GM19240 (cell line): ENCODE measurements around the gene ABCB9.

ENCODE experiments used
- DNase-seq: peaks from one replicate; pipeline ENCODE4 v3.0.0; 2011; ENCODE audit warnings: low spot score; ENCODE audit not compliant: insufficient read length

The ABCB9 gene

DNA sequence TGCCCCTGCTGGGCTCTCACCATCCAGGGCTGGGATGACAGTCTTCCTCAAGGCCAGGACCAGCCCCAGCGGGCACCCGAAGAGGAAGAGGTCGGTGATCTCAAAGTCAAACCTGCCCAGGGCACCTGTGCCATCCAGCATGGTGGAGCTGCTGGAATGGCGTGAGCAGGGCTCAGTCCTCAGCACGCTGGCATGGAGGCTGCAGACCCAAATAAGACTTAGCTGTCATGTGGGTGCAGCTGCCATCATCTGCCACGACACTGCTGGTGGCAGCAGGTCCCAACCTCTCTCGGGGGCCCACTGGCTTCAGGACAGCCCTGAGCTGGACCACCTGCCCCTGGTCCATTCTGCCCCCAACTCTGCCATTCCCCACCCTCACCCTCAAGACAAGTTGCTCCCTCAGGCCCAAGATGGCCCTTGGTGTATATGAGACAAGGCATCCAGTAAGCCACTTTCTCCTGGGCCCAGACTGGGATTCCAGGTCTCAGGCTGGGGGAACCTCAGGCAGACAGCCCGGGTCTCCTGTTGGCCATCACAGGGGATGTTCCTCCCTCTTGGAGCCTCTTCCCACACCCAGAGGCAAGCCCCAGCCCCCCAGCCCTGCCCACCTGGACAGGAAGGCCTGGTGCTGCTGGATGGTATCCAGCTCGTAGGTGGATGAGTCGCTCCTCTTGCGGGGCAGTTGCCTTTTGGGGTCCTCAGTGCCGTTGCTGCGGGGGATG lies 28.7 kb upstream of the ABCB9 start:
- no peak for DNase-seq

- DNase-seq: no peak
These were observed 27.9 kb upstream of the ABCB9 start for GRCh38 chr12:122994140-122994675.

GRCh38 chr12:122992386-122992785 lies 26.1 kb upstream of the ABCB9 start:
- DNase-seq: no peak

- DNase-seq: no peak
These were observed 25.5 kb upstream of the ABCB9 start for GRCh38 chr12:122991623-122992275.

- no peak for DNase-seq
These were observed 24.8 kb upstream of the ABCB9 start for GRCh38 chr12:122990961-122991622.

DNA sequence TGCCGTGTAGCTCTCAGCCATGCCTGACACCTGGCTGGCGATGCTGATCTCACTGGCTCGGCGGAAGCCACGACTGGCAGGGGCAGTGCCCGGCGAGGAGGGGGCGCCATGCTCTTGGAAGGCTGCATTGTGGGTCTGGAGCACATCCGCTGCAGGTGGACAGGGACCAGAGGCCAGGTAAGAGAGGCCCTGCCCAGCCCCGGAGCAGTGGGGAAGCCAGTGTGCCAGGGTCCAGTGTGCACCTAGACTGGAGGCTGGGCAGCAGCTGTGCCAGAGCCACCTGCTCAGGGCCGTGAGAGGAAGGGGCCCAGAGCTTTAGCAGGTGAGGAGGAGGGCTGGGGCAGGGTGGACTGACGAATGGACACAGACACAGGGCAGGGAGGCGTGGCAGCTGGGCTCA lies 24.3 kb upstream of the ABCB9 start:
- DNase-seq: no peak

DNA sequence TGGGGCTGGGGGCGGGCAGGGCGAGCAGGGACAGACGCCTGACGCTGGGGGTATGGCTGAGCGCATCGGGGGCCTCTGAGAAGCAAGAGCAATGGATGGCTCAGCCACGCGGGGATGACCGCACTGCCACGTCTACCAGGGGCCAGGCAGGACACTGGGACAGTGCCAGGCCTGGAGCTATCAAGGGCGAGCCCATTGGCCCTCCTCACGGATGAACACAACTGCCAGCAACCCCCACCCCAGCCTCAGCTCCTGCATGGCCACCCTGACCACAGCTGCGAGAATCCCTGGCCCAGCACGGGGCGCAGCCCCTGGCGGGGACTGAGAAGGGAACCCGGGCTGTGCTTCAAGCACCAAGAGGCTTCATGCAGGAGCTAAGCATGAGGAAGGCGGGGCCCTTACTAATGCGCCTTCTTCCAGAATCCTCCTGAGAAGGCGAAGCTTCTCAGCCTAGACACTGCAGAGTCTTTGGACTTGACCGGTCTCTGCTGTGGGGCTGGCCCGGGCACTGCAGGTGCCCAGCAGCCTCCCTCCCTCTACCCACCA lies 23.7 kb upstream of the ABCB9 start:
- no peak for DNase-seq

- DNase-seq: no peak
These were observed 23.1 kb upstream of the ABCB9 start for GRCh38 chr12:122989225-122989839.

DNA sequence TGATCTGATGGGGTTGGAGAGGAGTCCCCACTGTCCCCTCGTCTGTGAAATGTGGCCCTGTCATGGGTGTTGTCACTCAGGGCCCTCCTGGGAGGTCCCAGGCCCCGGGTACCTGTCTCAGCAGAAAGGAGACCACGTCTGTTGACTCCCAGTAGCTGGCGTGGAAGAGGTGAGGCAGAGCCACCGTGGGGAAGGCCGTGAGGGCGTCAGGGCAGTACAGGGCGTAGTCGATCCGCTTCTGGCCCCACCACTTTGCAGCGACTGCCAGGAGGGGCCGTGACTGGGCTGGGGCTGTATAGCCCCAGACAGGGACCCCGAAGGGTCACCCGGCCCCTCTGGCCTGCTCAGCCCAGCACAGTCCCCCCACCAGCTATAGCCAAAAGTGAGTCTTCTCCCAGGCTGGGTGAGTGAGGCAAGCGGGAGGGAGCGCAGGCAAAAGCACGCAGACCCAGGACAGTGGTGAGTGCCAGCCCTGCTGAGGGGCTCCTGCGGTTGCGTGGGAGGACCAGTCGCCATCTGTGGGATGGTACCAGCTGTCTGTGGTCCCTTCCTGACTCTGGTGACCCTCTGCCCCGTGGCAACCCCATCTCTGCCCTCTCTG lies 22.4 kb upstream of the ABCB9 start:
- no peak for DNase-seq

- DNase-seq: no peak
These were observed 21.8 kb upstream of the ABCB9 start for GRCh38 chr12:122988036-122988435.

- DNase-seq: no peak
These were observed 21.1 kb upstream of the ABCB9 start for GRCh38 chr12:122987086-122987951.

DNA sequence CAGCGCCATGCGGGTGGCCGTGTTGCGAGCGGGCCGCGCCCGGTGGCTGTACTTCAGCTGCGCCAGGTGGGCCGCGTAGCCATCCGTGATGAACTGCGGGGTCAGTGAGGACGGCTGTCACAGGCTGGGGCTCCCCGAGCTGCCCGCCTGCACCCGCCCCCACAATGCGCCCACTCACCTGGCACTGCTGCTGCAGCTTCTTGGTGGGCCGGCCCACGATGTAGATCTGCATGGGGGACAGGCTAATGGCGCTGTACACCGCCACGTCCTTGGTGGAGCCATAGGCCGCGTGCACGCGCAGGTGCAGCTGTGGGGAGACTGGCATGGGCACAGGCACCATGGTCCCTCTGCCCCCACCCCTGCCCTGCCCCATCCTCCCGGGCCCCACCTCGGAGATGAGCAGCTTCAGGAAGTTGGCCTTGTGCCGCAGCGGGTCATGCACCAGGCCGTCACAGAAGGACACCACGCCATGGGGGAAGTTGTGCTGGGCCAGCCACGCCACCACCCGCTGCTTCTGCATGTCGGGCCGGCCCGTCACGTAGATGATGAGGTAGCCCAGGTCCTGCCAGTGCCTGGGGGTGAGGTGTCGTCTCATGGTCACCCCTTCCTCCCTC lies 20.1 kb upstream of the ABCB9 start:
- no peak for DNase-seq

- DNase-seq: no peak
These were observed 19.3 kb upstream of the ABCB9 start for GRCh38 chr12:122985338-122986257.

- no peak for DNase-seq
These were observed 18.5 kb upstream of the ABCB9 start for GRCh38 chr12:122984612-122985337.

DNA sequence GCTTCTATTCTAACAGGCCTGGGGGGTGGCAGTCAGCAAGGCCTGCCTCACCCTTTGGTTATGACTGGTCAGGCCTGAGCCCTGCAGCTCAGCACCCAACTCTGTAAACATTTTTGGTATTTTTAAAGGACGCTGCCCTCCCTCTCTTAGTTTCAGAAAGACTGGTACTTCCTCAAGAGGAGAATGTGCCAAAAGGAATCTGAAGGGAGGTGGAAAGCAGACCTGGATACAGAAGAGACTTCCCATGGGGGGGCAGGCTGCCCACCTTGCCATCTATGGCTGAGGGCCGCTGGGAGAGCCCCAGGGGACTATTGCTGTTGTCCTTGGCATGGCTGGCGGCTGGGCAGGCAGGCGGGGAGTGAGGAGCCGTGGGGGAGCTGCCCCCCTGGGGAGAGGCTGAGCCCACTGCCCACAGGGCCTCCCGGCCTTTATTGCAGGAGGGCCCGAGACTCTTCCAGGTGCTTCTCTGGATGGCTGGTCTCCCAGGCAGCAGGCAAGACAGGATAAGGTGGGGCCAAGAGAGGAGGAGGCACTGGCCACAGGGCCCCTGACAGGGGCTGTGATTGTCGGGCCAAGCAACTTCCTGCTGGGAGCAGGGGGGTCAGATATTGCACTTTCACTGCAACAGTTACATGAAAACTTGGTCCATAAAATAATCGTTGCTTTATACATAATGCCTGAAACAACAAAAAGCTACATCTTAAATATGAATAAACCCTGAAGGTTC lies 17.7 kb upstream of the ABCB9 start:
- no peak for DNase-seq

GRCh38 chr12:122982963-122983788 lies 16.9 kb upstream of the ABCB9 start:
- no peak for DNase-seq

GRCh38 chr12:122982477-122982815 lies 16.2 kb upstream of the ABCB9 start:
- no peak for DNase-seq
